HG03159 (cell line): ENCODE measurements around the gene CSNK1A1.
"Not testable (repeated sequence)": the region's sequence is repeated elsewhere in the genome, so short reads cannot be mapped to it uniquely, and the experiment has no call there.

ENCODE experiments used
- ATAC-seq: cut with Tn5 transposase; IDR thresholded peaks from one replicate; pipeline ENCODE4 v1.9.1; 2021; ENCODE audit warnings: mild to moderate bottlenecking, moderate library complexity; ENCODE audit not compliant: unreplicated experiment

CSNK1A1 gene

DNA sequence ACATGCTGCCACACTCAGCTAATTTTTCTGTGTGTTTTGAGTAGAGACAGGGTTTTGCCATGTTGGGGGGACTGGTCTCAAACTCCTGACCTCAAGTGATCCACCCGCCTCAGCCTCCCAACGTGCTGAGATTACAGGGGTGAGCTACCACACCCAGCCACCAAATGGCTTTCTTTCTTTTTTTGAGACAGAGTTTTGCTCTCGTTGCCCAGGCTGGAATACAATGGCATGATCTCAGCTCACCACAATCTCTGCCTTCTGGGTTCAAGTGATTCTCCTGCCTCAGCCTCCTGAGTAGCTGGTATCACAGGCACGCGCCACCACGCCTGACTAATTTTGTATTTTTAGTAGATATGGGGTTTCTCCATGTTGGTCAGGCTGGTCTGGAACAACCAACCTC is 15.5 kb downstream of the CSNK1A1 start:
- ATAC-seq = not testable (repeated sequence)

DNA sequence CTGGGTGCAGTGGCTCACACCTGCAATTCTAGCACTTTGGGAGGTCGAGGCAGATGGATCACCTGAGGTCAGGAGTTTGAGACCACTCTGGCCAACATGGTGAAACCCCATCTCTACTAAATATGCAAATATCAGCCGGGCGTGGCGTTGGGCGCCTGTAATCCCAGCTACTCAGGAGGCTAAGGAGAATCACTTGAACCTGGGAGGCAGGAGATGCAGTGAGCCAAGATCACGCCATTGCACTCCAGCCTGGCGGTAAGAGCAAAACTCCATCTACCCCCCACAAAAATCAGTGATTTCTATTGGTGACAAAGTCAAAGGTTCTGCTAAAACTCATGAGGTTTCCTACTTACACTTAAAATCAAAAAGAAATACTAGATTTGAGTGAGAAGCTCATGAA is 18.8 kb downstream of the CSNK1A1 start:
- no peak for ATAC-seq

DNA sequence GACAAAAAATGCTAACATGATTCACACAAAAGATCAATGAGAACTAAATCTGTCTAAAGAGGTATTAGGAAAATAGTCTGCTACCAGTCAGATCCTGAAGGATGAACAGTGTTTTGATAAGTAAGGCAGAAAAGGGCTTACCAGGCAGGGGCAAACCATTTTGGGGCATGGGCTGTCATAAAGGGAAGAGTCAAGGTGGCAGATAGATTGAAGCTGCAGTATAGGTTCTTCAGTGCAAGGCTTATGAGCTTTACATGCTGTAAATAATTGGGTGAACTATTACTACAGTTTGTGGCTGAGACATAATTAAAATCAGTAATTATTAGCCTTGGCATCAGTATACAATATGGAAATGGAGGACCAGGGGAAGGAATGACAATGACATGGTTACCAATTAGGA is 21.8 kb downstream of the CSNK1A1 start:
- ATAC-seq = no peak

DNA sequence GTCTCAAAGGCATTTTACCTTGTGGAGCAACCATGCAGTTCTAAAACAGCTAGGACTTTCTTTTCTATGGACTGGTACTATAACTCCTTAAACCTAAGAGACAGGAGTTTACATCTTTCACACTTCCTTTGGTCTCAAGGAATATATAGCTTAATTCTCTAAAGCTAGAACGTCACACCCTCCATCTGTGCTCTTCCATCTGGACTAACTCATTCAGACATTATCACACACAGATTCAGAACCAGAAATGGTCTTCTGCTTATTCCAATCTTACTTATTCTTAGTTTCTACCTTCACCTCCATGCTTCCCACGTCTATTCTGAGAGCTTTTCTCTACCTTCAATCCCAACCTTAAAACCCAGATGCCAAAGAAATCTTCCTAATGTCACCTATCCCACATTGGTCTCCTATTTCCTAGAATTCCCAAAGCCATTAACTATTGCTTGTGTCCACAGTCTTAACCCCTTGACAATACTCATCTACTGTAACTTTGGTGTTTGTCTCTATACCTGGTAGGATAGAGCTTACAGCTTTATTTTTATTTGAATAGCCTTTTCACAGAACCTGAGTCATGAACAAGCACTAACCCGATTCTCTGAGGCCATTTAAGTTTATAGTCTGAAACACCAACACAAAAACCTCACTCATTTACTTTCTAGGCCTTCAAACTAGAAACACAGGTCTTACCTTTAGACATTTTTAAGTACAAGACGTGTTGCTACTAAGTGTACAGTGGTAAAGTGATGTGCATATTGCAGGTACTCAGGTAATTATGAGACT is 22.8 kb downstream of the CSNK1A1 start:
- ATAC-seq = no peak

DNA sequence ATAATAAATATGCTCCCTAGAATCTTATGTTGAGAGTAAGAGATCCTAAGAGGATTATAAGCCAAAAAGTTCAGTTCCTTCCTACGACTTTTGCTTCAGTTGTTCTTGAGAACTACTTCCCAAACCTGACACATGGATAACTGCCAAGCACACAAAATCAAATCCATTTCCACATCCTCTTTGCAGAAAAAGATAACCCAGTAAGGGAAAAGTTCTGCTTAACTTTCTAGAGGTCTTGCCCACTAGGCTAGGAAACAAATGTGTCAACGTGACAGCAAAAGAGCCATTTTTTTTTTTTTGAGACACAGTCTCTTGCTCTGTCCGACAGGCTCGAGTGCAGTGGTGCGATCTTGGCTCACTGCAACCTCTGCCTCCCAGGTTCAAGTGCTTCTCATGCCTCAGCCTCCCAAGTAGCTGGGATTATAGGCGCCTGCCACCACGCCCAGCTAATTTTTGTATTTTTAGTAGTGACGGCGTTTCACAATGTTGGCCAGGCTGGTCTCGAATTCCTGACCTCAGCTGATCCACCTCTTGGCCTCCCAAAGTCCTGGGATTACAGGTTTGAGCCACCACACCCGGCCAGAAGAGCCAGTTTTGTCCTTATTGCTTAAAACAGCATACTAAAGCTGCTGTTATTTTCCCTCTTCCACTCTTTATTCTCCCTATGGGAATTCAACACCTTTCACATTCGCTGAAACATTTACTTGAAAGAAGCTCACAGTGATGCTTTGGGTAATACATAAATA is 24.2 kb downstream of the CSNK1A1 start:
- no peak for ATAC-seq

DNA sequence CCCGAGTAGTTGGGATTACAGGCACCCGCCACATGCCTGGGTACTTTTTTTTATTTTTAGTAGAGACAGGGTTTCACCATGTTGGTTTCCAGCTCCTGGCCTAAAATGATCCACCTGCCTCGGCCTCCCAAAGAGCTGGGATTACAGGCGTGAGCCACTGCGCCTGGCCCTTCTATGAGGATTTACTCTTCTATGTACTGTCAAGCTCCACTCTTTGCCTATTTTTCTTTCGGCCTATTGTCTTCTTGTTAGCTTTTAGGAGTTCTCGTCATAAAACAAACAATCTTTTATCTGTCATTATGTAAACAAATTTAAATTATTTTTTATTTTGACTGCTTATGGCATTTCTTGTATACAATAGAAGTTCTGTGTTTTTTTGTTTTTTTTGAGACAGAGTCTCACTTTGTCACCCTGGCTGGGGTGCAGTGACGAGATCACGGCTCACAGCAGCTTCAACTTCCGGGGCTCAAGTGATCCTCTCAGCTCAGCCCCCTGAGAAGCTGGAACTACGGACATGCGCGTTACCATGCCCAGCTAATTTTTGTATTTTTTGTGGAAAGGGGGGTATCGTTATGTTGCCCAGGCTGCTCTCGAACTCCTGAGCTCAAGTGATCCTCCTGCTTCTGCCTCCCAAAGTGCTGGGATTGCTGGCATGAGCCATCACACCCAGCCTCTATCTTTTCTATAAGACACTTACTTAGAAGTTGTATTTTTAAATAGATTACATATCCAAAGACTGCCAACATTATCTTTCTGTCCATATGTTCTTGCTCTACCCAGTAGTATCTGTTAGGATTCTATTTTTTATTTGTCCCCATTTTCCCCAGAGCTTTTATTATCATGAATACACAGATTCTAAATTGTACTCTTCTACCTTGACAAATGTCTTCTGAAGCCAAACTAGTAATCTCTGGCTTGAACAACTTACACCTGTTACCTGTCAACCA is 29.2 kb downstream of the CSNK1A1 start:
- no peak for ATAC-seq

DNA sequence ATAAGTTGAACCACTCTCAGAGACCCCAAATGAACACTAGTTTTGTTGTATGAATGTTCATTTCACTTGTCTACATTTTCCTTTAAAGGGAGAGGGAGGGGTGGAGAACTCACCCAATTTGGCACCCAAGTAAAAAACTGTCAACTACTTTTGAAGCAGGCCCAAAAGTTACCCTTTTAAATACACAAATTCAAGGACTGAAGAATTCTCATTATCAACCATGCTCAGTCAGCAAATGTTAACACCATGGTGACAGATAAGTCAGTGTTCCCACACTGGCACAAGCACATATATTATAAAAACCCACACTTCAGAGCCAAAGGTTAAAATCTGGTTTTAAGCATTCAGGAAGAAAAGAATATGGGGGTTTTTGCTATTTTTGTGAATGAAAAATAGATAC is 31.6 kb downstream of the CSNK1A1 start:
- ATAC-seq = no peak

DNA sequence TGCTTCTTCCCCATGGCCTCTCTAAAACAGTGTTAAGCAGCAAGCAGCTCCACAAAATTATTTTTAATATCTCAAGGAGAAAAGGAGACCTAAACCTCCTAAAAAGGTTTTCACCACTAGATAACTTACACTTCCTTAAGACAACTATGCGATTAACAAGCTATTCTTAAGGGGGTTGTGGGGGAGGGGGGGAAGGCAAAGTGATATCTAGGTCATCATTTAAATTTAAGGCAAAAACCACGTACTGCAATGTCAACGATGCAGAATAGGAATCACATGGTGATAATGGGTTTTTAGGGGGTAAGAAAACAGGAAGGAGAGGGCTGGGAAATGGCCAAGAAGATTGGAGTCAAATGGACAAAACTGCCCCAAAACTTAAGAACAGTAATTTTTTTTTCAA is 32.6 kb downstream of the CSNK1A1 start:
- no peak for ATAC-seq

DNA sequence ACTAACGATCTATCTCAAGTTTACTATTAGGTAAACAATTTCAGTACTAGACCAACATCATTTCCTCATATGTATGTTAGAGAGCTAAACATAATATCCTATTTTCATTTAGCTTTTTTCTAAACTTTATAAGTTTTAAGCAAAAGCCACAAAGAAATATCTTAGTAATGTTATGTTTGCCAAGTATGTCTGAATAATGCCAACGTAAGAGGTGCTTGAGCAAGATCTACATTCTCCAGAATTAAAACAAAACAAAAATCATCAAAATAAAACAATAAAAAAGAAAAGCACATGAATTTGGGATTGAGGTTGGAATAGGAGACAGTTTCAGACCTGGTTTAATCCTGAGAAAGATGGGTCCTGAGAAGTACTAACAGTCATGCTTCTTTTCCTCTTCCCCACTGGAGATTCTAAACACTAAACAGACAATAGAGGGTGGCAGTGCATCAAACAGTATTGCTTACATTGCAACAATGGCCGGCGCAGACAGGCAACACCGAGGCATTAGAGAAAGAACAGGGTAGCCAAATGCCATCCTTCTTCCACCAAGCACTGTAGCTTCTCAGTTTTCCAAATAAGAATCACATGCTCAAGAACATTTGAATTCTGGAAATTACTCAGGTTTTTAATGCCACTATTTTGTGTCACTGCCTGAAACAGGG is 33.6 kb downstream of the CSNK1A1 start:
- no peak for ATAC-seq

DNA sequence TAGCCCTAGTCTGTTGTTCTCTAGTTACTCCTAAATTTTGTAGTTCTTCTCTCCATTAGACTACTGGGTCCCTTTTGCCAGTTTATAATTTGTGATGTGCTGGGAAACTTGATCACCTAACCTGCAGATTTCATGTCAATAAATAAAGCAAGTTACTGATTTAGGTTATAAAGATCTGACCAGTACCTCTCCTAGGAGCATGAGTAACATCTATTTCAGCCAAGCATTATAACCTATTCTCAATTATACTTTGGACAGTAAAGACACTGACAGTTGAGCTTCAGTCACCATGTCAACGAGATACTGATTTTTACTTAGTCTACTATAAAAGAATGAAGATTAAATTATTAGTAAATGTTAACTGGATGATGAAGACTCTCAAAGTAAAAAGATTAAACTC is 36.7 kb downstream of the CSNK1A1 start:
- no peak for ATAC-seq

DNA sequence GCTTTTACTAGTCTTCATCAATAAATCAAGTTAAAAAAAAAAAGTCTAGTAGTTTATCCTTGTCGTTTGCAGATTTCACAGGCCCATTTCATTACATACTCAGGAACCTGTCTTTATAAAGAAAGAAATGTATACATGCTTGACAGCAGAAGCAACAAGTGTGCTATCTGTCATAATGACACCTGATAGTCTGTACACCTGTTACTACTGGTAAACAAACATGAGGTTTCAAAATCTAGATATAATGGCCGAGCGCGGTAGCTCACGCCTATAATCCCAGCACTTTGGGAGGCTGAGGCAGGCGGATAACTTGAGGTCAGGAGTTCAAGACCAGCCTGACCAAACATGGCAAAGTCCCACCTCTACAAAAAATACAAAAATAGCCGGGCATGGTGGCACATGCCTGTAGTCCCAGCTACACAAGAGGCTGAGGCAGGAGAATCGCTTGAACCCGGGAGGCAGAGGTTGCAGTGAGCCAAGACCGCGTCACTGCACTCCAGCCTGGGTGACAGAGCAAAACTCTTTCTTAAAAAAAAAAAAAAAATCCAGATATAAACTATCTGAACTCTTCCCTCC is 37.8 kb downstream of the CSNK1A1 start:
- not testable (repeated sequence) for ATAC-seq

DNA sequence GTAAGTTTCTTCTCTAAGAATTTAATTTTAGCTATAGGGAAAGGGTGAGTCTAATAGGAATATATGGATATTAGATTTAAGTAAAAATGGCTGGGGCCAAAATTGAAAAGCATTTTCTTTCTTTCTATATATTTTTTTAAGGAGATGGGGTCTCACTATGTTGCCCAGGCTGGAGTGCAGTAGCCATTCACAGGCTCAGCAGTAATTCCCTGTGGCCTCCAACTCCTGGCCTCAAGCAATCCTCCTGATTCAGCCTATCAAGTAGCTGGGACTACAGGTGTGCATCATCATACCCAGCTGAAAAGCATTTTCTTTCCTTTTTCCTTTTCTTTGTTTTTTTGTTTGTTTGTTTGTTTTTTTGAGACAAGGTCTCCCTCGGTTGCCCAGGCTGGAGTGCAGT is 41.1 kb downstream of the CSNK1A1 start:
- no peak for ATAC-seq

DNA sequence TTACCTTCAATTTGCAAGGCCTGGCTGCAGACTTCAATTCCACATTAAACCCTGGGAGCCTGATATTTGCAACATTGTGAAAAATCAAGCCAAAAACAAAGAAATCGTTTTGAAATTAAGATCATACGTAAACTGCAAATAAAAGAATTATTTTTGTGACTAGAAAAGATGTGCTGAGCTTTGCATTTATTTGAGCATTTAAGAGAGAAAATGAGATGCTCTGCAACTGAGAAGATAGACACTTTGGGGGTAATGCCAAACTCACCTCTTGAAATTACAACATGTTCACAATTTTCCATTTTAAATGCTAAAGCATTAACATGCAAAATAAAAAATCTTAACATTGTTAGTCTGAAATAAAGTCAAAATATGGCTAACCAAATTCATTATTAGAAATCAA is 46.6 kb downstream of the CSNK1A1 start:
- no peak for ATAC-seq

DNA sequence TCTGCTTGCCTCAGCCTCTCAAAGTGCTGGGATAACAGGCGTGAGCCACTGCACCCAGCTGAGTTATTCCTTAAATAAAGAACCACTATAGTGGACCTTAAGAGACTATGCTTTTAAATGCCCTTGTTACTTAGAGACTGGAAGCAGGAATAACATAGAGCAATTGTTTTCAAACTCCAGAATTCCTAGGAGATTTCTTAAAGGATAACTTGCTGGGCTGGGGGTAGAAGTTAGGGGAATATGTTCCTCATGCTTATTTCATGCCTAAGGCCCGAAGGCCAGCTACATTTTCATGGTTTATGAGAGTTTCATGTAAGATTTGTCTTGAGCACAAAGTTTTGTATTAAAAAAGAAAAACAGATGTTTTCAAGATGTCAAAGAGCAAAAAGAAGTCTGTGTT is 48.2 kb downstream of the CSNK1A1 start:
- no peak for ATAC-seq

DNA sequence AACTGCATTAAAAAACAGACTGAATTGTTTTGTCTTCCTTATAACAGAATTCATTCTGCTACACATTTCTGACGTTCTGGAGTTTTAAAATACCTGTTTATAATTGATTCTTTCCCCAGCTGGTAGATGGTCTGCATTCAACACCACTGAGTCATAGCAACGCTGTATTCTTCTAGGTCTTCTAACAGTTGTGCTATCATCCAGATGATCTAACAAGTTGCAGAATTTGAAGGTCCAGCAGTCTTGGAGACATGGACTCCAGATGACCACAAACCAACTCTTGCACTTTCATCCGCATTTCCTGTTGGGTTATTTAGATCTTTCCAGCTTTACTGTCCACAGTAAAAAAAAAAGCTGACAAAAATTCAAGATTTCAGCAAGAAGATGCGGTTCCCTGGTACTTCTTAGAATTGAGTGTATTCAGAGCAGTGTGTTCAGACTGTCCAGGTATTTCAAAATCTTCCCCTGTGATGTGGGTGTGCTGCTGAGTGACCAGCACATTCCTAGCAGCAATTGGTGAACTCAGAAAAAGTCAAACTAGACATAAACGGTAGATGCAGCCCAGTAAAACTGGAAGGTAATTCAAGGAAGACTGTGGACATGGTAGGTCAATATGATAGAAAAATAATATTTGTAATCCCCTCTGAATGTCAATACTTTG is 50.2 kb downstream of the CSNK1A1 start:
- ATAC-seq = no peak

DNA sequence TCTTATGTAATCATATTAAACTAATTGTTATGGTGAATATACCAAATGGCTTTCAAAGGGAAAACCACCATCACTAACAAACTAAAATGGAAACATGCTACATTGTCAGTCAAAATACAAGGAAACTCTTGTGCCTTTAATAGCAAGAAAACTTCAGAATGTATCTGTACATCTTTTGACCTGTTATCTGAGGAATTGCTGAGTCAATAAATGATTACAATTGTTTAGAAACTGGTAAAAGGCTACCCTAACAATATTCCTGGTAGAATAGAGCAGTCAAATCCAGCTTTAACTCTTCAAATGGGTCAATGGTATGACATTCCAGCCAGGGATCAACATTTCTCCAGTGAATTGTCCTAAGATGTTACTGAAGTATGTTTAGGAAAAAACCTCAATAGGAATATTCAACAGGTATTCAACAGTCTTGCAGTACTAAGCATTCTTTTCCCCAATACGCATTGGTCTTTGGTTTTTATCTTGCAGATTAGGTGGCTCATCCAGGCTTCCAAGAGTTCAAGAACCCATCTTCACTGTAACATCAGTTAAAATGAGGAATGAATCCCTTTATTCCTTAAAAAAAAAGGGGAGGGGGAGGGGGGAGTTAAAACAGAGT is 52.4 kb downstream of the CSNK1A1 start:
- ATAC-seq = no peak

DNA sequence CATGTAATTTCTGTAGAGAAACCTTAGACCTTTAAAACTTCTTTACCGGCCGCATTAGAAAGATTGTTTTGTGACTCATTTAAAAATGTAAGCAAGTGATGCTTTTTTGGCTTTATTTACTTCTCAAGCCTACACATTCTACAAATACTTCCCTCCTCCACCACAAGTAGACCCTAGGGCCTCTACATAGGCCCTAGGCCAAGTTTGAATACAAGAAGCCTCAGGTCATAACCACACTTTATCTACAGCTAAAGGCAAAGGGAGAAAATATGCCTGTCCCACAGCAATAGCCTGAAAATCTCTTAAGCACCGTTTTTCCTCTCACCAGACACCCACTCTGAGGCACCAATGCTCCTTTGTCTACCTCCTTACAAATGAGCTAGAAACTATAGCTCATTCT is 53.9 kb downstream of the CSNK1A1 start:
- no peak for ATAC-seq

DNA sequence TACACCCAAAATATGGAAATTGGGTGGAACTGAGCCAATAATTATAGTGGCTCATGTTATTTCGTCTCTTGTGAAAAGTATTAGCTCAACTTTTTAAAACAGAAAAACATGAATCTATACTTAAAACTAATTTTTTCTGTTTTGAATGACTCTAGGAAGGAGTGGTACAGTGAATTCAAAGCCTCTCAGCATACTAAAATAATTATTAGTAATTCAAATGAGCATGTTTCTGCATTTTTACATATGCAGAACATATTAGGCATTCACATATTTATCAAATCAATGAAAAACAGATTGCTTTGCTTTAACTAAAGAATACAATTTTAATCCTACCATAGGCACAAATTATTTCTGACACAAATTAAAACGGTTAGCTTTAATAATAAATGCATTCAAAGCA is 54.3 kb downstream of the CSNK1A1 start:
- ATAC-seq = no peak

DNA sequence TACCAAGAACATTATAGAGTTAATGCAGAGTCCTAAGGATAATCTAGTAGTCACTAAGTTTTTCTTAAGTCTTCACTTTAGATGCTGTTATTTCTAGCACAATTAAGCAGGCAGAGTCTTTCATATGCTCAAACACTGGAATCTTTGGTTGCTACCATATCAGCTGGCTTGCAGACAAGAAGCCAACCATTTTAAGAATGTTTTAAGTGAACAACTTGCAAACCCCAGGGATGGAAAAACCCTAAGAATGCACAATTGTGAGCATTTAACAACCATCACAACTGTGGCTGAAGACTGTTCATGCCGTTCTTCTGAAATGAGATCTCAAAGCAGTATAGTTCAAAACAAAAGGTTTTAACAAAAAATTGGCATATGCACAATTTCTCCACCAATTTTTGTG is 55.1 kb downstream of the CSNK1A1 start:
- ATAC-seq = no peak

DNA sequence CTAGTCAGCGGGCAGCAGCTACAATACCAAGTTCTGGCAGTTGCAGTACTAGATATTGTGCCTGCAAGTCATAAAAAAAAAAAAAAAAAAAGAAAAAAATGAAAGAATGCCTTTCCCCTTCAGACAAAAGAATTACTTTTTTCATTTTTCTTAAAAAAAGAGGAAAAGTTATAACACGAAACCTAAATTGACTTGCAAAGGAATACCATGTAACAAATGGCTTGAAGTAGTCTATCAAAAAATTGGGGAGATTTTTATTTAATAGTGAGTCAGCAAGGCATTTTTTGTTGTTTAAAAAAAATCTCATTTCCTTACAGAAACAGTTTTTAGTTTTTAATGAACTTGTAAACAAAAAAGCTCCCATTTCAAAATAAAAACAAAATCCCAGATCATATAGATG is 55.6 kb downstream of the CSNK1A1 start:
- no peak for ATAC-seq
